H9 (cell line): Measurements from ENCODE around the gene IPO9. TPM values are rescaled to one million over a fixed set of nuclear protein-coding genes. Genes with fewer than 3 reads are reported as not detected.

Experiments used
- DNase-seq: peaks from one replicate; pipeline ENCODE4 v3.0.0-alpha.2; 2017
- H2AFZ ChIP-seq: one replicate; pipeline ENCODE4 v1.6.1; 2013; ENCODE audit warnings: mild to moderate bottlenecking, low read length, control low read depth, moderate library complexity
- H2AK5ac ChIP-seq: 2 replicates; pipeline ENCODE4 v1.6.1; 2013; ENCODE audit warnings: low read length, control low read depth, mixed read lengths; ENCODE audit not compliant: insufficient read length
- H2BK120ac ChIP-seq: one replicate; pipeline ENCODE4 v1.6.1; 2013; ENCODE audit warnings: low read depth, mild to moderate bottlenecking, low read length, control low read depth, inconsistent platforms; ENCODE audit not compliant: poor library complexity, severe bottlenecking
- H2BK12ac ChIP-seq: 2 replicates; pipeline ENCODE4 v1.6.1; 2013; ENCODE audit warnings: low read length, control low read depth, mixed read lengths, low read depth; ENCODE audit not compliant: insufficient read length
- H2BK15ac ChIP-seq: 2 replicates; pipeline ENCODE4 v1.6.1; 2013; ENCODE audit warnings: low read depth, low read length, control low read depth
- H2BK20ac ChIP-seq: one replicate; pipeline ENCODE4 v1.6.1; 2013; ENCODE audit warnings: low read depth, mild to moderate bottlenecking, low read length, control low read depth, inconsistent platforms; ENCODE audit not compliant: poor library complexity, severe bottlenecking
- H2BK5ac ChIP-seq: 2 replicates; pipeline ENCODE4 v1.6.1; 2013; ENCODE audit warnings: low read length, control low read depth, mixed read lengths; ENCODE audit not compliant: insufficient read length
- H3K14ac ChIP-seq: 2 replicates; pipeline ENCODE4 v1.6.1; 2013; ENCODE audit warnings: low read length, control low read depth; ENCODE audit not compliant: insufficient read depth
- H3K18ac ChIP-seq: 2 replicates; pipeline ENCODE4 v1.6.1; 2013; ENCODE audit warnings: low read depth, mild to moderate bottlenecking, mixed read lengths, low read length, control low read depth; ENCODE audit not compliant: insufficient read length
- H3K23ac ChIP-seq: 2 replicates; pipeline ENCODE4 v1.6.1; 2013; ENCODE audit warnings: low read length, control low read depth, mixed read lengths, low read depth; ENCODE audit not compliant: insufficient read length
- H3K23me2 ChIP-seq: 2 replicates; pipeline ENCODE4 v1.6.1; 2013; ENCODE audit warnings: low read depth, mild to moderate bottlenecking, mixed read lengths, low read length, control low read depth; ENCODE audit not compliant: insufficient read length, poor library complexity, severe bottlenecking
- H3K27ac ChIP-seq: 2 replicates; pipeline ENCODE4 v1.5.1; 2013; ENCODE audit warnings: low read length, control low read depth, mixed read lengths, low read depth; ENCODE audit not compliant: insufficient read length
- H3K27me3 ChIP-seq: 2 replicates; pipeline ENCODE4 v1.6.1; 2013; ENCODE audit warnings: low read length, control low read depth, inconsistent platforms; ENCODE audit not compliant: insufficient read depth
- H3K4ac ChIP-seq: 2 replicates; pipeline ENCODE4 v1.6.1; 2013; ENCODE audit warnings: low read depth, mild to moderate bottlenecking, control low read depth, inconsistent platforms, low read length, moderate library complexity
- H3K4me1 ChIP-seq: 2 replicates; pipeline ENCODE4 v1.6.1; 2013; ENCODE audit warnings: low read length, control low read depth, inconsistent platforms; ENCODE audit not compliant: insufficient read depth
- H3K4me2 ChIP-seq: 2 replicates; pipeline ENCODE4 v1.6.1; 2013; ENCODE audit warnings: low read length, control low read depth, mixed read lengths; ENCODE audit not compliant: insufficient read length, insufficient read depth
- H3K56ac ChIP-seq: 2 replicates; pipeline ENCODE4 v1.6.1; 2013; ENCODE audit warnings: low read depth, mild to moderate bottlenecking, mixed read lengths, low read length, control low read depth; ENCODE audit not compliant: insufficient read length
- H3K79me1 ChIP-seq: 2 replicates; pipeline ENCODE4 v1.6.1; 2013; ENCODE audit warnings: low read depth, mild to moderate bottlenecking, moderate library complexity, low read length, control low read depth, inconsistent platforms; ENCODE audit not compliant: insufficient read depth, poor library complexity, severe bottlenecking
- H3K79me2 ChIP-seq: 2 replicates; pipeline ENCODE4 v1.6.1; 2013; ENCODE audit warnings: low read length, control low read depth, inconsistent platforms; ENCODE audit not compliant: insufficient read depth
- H3K9ac ChIP-seq: 2 replicates; pipeline ENCODE4 v1.6.1; 2013; ENCODE audit warnings: low read length, control low read depth, mixed read lengths; ENCODE audit not compliant: insufficient read length; ENCODE audit errors: extremely low read depth
- H3K9me3 ChIP-seq: one replicate; pipeline ENCODE4 v1.6.1; 2013; ENCODE audit warnings: low read depth, low read length, inconsistent platforms; ENCODE audit not compliant: control insufficient read depth
- H3T11ph ChIP-seq: one replicate; pipeline ENCODE4 v1.6.1; 2013; ENCODE audit warnings: mild to moderate bottlenecking, low read length, control low read depth, inconsistent platforms
- H4K20me1 ChIP-seq: one replicate; pipeline ENCODE4 v1.6.1; 2013; ENCODE audit not compliant: control insufficient read depth, insufficient read length, insufficient read depth
- H4K5ac ChIP-seq: 2 replicates; pipeline ENCODE4 v1.6.1; 2013; ENCODE audit warnings: low read depth, mild to moderate bottlenecking, mixed read lengths, low read length, control low read depth; ENCODE audit not compliant: insufficient read length
- H4K8ac ChIP-seq: replicated peaks from 2 replicates; pipeline ENCODE4 v1.6.1; 2013; ENCODE audit warnings: low read length, control low read depth, mixed read lengths, low read depth; ENCODE audit not compliant: insufficient read length
- H4K91ac ChIP-seq: 2 replicates; pipeline ENCODE4 v1.6.1; 2013; ENCODE audit warnings: low read depth, mild to moderate bottlenecking, moderate library complexity, mixed read lengths, low read length, control low read depth; ENCODE audit not compliant: insufficient read length
- H3K27ac Mint-ChIP-seq, 3 experiments: 2 replicates in 2 of 3; 3 replicates in 1 of 3; pipeline ENCODE4 v1.8.0; 2020 to 2021; ENCODE audit warnings: mixed read lengths in 3 of 3, mild to moderate bottlenecking in 1 of 3, moderate library complexity in 1 of 3
- H3K27me3 Mint-ChIP-seq: 2 replicates; pipeline ENCODE4 v1.8.0; 2021; ENCODE audit warnings: low read depth, mild to moderate bottlenecking, moderate library complexity, mixed read lengths
- H3K36me3 Mint-ChIP-seq, 3 experiments: 2 replicates in 2 of 3; 3 replicates in 1 of 3; pipeline ENCODE4 v1.8.0; 2020 to 2021; ENCODE audit warnings: low read depth in 3 of 3, mixed read lengths in 3 of 3; ENCODE audit not compliant: insufficient read depth in 1 of 3
- H3K4me1 Mint-ChIP-seq, 2 experiments: 2 replicates each; pipeline ENCODE4 v1.8.0; 2020; ENCODE audit warnings: mixed read lengths in 2 of 2
- H3K4me3 Mint-ChIP-seq, 2 experiments: 2 replicates in 1 of 2; 3 replicates in 1 of 2; pipeline ENCODE4 v1.8.0; 2020 to 2021; ENCODE audit warnings: mild to moderate bottlenecking in 2 of 2, mixed read lengths in 2 of 2, moderate library complexity in 1 of 2
- H3K9me3 Mint-ChIP-seq, 2 experiments: 2 replicates in 1 of 2; 3 replicates in 1 of 2; pipeline ENCODE4 v1.8.0; 2020; ENCODE audit warnings: mild to moderate bottlenecking in 2 of 2, mixed read lengths in 2 of 2, moderate library complexity in 1 of 2
- WGBS: extraction: QIAGEN DNeasy Blood & Tissue Kit; methylation state at CpG from one replicate; pipeline ENCODE4 v1.1.7; 2013; ENCODE audit warnings: missing lambda C conversion rate, low lambda C conversion rate, mixed read lengths; ENCODE audit not compliant: insufficient read length; ENCODE audit errors: extremely low coverage; 5-methylcytosine and 5-hydroxymethylcytosine counted together
- total RNA-seq: library from RNA; stranded (reverse); gene quantifications from 2 replicates; pipeline ENCODE4 v1.2.1, GENCODE V29; 2021
- TF ChIP-seq, protein P1 (sequence below): fragments of 200-600 bp; sonication (generic); conservative IDR thresholded peaks from 3 replicates; pipeline ENCODE4 v1.8.0; 2021; ENCODE audit warnings: antibody characterized with exemption, mild to moderate bottlenecking

The IPO9 gene
- total RNA-seq, 1 experiment from 2014 or later, result 104 TPM

DNA sequence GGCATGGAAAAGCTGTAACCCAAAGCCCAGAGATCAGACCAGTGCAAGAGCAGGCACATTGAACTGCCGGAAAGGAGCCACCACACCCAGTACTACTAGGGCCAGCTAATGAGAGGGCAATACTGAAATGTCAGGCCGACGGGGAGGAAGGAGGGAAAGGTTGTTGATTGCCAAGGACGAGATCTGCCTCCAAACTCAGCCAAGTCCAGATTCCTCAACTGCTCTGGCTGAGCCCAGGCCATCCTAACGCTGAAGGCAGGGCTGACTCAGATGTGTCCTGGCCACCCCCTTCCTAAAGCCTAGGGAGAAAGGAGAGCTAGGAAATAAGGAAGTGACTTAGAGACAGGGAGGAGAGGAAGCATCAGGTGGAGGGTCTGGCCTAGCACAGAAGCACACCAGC is 42.1 kb upstream of the IPO9 start:
- Histone ChIP-seq H2AK5ac (no peak overlapping the region), H4K91ac (no peak overlapping the region), H2BK12ac (no peak overlapping the region), H3K14ac (no peak overlapping the region), H4K20me1 (no peaks in the 10 kb centered on the region), H3K79me2 (no peaks in the 10 kb centered on the region), H3K4me2 (no peak overlapping the region), H3K79me1 (no peaks in the 10 kb centered on the region), H3K27me3 (no peaks in the 10 kb centered on the region), H3K18ac (no peak overlapping the region), H2BK20ac (no peak overlapping the region), H3K9me3 (no peaks in the 10 kb centered on the region), H2BK15ac (no peak overlapping the region), H3K23me2 (no peaks in the 10 kb centered on the region), H2BK120ac (no peak overlapping the region), H3K4ac (no peak overlapping the region), H3K56ac (no peak overlapping the region), H3K4me1 (no peaks in the 10 kb centered on the region), H3K27ac (no peak overlapping the region), H4K5ac (no peak overlapping the region), H3T11ph (no peak overlapping the region), H2AFZ (no peak overlapping the region), H4K8ac (no peak overlapping the region), H2BK5ac (no peak overlapping the region), H3K9ac (no peak overlapping the region), H3K23ac (no peak overlapping the region)
- H3K4me1 Mint-ChIP-seq, result peaks cover 8 to 9% of the 10 kb centered on the region in 2 experiments; a peak in 2 of 4 replicates
- H3K27me3 Mint-ChIP-seq, result no peaks in the 10 kb centered on the region; the same call in 1 of the 2 replicates
- H3K27ac Mint-ChIP-seq, result no peak overlapping the region
- no CpG with 5 or more reads among the region's 5 CpGs for WGBS
- H3K9me3 Mint-ChIP-seq, result peaks cover 0 to 3% of the 10 kb centered on the region in 2 experiments; a peak in 1 of 5 replicates
- TF ChIP-seq, protein P1, sequence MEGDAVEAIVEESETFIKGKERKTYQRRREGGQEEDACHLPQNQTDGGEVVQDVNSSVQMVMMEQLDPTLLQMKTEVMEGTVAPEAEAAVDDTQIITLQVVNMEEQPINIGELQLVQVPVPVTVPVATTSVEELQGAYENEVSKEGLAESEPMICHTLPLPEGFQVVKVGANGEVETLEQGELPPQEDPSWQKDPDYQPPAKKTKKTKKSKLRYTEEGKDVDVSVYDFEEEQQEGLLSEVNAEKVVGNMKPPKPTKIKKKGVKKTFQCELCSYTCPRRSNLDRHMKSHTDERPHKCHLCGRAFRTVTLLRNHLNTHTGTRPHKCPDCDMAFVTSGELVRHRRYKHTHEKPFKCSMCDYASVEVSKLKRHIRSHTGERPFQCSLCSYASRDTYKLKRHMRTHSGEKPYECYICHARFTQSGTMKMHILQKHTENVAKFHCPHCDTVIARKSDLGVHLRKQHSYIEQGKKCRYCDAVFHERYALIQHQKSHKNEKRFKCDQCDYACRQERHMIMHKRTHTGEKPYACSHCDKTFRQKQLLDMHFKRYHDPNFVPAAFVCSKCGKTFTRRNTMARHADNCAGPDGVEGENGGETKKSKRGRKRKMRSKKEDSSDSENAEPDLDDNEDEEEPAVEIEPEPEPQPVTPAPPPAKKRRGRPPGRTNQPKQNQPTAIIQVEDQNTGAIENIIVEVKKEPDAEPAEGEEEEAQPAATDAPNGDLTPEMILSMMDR, result no peak
- H3K36me3 Mint-ChIP-seq, result peaks cover 47 to 86% (median 77%) of the 10 kb centered on the region in 3 experiments
- H3K4me3 Mint-ChIP-seq, result no peak overlapping the region
- peak; percentile 18 for DNase-seq
